Sigmoid colon (tissue), 7 donors: ENCODE data around the gene AGA. TPM values are rescaled to one million over a fixed set of nuclear protein-coding genes. Genes with fewer than 3 reads are reported as not detected.

ENCODE experiments used
- DNase-seq: peaks from one replicate; pipeline ENCODE4 v3.0.0-alpha.2; 2019
- H3K27ac ChIP-seq, 4 donors: fragments of 200-600 bp; sonication (generic); one replicate each; pipeline ENCODE4 v1.5.1; 2016 to 2019; ENCODE audit warnings: mild to moderate bottlenecking in 1 of 4
- H3K27me3 ChIP-seq, 3 donors: fragments of 200-600 bp; sonication (generic); one replicate each; pipeline ENCODE4 v1.5.1; 2019; ENCODE audit warnings: mild to moderate bottlenecking in 1 of 3
- H3K36me3 ChIP-seq, 4 donors: fragments of 200-600 bp; sonication (generic); one replicate each; pipeline ENCODE4 v1.5.1; 2016 to 2019
- H3K4me1 ChIP-seq, 4 donors: fragments of 200-600 bp; sonication (generic); one replicate each; pipeline ENCODE4 v1.5.1; 2017 to 2019
- H3K4me3 ChIP-seq, 4 donors: fragments of 200-600 bp; sonication (generic); one replicate each; pipeline ENCODE4 v1.5.1; 2017 to 2019; ENCODE audit warnings: mild to moderate bottlenecking in 2 of 4, moderate library complexity in 1 of 4
- H3K9me3 ChIP-seq, 4 donors: fragments of 200-600 bp in 3 of 4; sonication (generic) in 3 of 4; one replicate each; pipeline versions ENCODE4 v1.5.1 to v1.6.1; 2013 to 2019
- EP300 ChIP-seq, 4 donors: sonication (generic); formaldehyde crosslinking; IDR thresholded peaks; one replicate each; pipeline ENCODE4 v1.6.1; 2017; ENCODE audit warnings: antibody characterized with exemption in 4 of 4
- POLR2A ChIP-seq, 2 donors: fragments of 450-650 bp; IDR thresholded peaks; one replicate each; pipeline ENCODE4 v1.6.1; 2016; ENCODE audit warnings: antibody characterized with exemption in 2 of 2, mild to moderate bottlenecking in 2 of 2, moderate library complexity in 2 of 2
- POLR2AphosphoS5 ChIP-seq, 4 donors: sonication (generic); formaldehyde crosslinking; IDR thresholded peaks; one replicate each; pipeline ENCODE4 v1.6.1; 2017; ENCODE audit warnings: antibody characterized with exemption in 4 of 4
- WGBS, 2 donors: extraction: QIAGEN DNeasy Blood & Tissue Kit; methylation state at CpG; one replicate each; pipeline ENCODE4 v1.1.7; 2013; 5-methylcytosine and 5-hydroxymethylcytosine counted together
- intact Hi-C: fragments of 100-400 bp; cut with DNase I; formaldehyde crosslinking; loops from one replicate; pipeline ENCODE4 v1.15.1; 2023
- polyA plus RNA-seq, 3 donors: library from polyadenylated mRNA; stranded (reverse); fragments of 200-250 nt; gene quantifications; one replicate each; pipeline ENCODE4 v1.2.3, GENCODE V29; 2013
- total RNA-seq, 4 donors: library from RNA; depleted of rRNA; stranded (reverse); fragments of >200 nt; gene quantifications; one replicate each; pipeline ENCODE4 v1.1.0, GENCODE V29; 2016
- TF ChIP-seq, protein P1 (sequence below), 4 experiments: fragments of 450-650 bp in 3 of 4; fragments of 200-600 bp in 1 of 4; IDR thresholded peaks; one replicate each; pipeline ENCODE4 v1.5.1; 2016 to 2019; ENCODE audit warnings: antibody characterized with exemption in 4 of 4, mild to moderate bottlenecking in 3 of 4, moderate library complexity in 2 of 4
- donor health status: healthy with polysubstance abuse.
- donor health status: Bipolar disorder and iron deficiency.
- donor health status: healthy.

The AGA gene
- total and polyA plus RNA-seq, 7 donors, result 7.2 to 24.9 (median 13.9) TPM

DNA sequence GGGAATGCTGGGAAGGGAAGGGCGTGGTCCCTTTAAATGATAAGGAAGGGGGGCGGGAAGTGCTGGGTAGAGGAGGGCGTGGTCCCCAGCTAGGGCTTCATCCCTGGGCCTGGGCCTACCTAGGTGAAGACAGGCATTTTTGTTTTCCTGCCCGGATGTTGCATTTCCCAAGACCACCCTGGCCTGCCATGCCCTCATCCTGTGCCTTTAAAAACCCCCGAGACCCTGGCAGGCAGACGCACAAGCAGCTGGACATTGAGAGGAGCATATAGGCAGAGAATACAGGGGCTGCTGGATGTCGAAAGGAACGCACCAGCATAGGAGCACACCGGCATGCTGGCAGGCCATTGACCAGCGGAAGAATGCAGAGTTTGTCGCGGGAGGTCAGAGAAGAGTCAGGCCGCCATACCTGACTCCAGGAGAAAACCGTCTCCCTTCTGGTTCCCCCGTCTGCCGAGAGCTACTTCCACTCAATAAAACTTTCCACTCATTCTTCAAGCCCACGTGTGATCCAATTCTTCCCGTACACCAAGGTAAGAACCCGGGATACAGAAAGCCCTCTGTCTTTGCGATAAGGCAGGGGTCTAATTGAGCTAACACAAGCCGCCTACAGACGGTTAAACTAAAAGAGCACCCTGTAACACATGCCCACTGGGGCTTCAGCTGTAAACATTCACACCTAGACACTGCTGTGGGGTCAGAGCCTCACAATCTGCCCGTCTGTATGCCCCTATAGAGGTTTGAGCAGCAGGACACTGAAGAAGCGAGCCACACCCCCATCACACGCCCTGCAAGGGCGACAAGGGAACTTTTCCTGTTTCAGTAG, 2.9 kb upstream of the AGA start:
- Histone ChIP-seq H3K27me3 (no peaks in the 10 kb centered on the region), H3K9me3 (no peaks in the 10 kb centered on the region), H3K27ac (no peak overlapping the region), H3K4me3 (peak overlapping the region in 1 of 4 donors; percentile 9), H3K36me3 (no peaks in the 10 kb centered on the region), H3K4me1 (peaks cover 0 to 17% (median 14%) of the 10 kb centered on the region in 4 donors)
- intact Hi-C loops, result no loop called here
- TF ChIP-seq, protein P1, sequence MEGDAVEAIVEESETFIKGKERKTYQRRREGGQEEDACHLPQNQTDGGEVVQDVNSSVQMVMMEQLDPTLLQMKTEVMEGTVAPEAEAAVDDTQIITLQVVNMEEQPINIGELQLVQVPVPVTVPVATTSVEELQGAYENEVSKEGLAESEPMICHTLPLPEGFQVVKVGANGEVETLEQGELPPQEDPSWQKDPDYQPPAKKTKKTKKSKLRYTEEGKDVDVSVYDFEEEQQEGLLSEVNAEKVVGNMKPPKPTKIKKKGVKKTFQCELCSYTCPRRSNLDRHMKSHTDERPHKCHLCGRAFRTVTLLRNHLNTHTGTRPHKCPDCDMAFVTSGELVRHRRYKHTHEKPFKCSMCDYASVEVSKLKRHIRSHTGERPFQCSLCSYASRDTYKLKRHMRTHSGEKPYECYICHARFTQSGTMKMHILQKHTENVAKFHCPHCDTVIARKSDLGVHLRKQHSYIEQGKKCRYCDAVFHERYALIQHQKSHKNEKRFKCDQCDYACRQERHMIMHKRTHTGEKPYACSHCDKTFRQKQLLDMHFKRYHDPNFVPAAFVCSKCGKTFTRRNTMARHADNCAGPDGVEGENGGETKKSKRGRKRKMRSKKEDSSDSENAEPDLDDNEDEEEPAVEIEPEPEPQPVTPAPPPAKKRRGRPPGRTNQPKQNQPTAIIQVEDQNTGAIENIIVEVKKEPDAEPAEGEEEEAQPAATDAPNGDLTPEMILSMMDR (IDR thresholded peaks at IDR 0.05), result no peak
- TF ChIP-seq EP300 (IDR thresholded peaks at IDR 0.05) (no peak), POLR2A (IDR thresholded peaks at IDR 0.05) (no peak), POLR2AphosphoS5 (IDR thresholded peaks at IDR 0.05) (no peak)
- 81% methylated on average over 26 of the region's 26 CpGs for WGBS, 2 donors
- no peak for DNase-seq

GRCh38 chr4:177441061-177441802, 1.0 kb downstream of the AGA start:
- H3K27me3 ChIP-seq, result no peaks in the 10 kb centered on the region
- peak overlapping the region; percentile 59 to 74 (median 68) for H3K4me3 ChIP-seq
- 16 to 48% methylated on average over 12 of the region's 12 CpGs for WGBS, 2 donors
- no peaks in the 10 kb centered on the region for H3K9me3 ChIP-seq
- peaks cover 0 to 24% (median 2%) of the 10 kb centered on the region in 4 donors for H3K36me3 ChIP-seq
- TF ChIP-seq POLR2AphosphoS5 (IDR thresholded peaks at IDR 0.05), result no peak
- TF ChIP-seq POLR2A (IDR thresholded peaks at IDR 0.05), result no peak
- TF ChIP-seq EP300 (IDR thresholded peaks at IDR 0.05), result no peak
- TF ChIP-seq, protein P1 (IDR thresholded peaks at IDR 0.05), result no peak
- intact Hi-C loops, result no loop called here
- peaks cover 0 to 17% (median 14%) of the 10 kb centered on the region in 4 donors for H3K4me1 ChIP-seq
- no peak for DNase-seq
- H3K27ac ChIP-seq, result peak overlapping the region; percentile 92 to 96 (median 93)

DNA sequence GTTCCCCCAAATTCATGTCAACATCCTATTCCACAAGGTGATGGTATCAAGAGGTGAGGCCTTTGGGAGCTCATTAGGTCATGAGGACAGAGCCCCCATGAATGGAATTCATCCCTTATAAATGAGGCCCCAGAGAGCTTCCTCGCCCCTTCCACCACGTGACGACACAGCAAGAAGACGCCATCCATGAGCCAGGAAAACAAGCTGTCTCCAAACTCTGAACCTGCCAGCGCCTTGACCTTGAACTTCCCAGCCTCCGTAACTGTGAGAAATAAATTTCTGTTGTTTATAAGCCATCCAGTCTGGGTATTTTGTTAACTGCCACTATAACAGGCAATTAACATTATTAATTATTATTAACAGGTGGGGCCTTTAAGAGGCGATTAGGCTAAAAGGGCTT, 5.8 kb downstream of the AGA start:
- WGBS, 2 donors, result 95 to 98% methylated on average over 7 of the region's 7 CpGs

GRCh38 chr4:177434667-177435066, 7.6 kb downstream of the AGA start:
- 97 to 98% methylated on average over 8 of the region's 8 CpGs for WGBS, 2 donors
- DNase-seq, result no peak
- Histone ChIP-seq H3K27ac (no peak overlapping the region), H3K36me3 (peaks cover 0 to 61% (median 8%) of the 10 kb centered on the region in 4 donors), H3K4me3 (no peak overlapping the region), H3K4me1 (no peaks in the 10 kb centered on the region), H3K27me3 (no peaks in the 10 kb centered on the region), H3K9me3 (no peaks in the 10 kb centered on the region)
- intact Hi-C loops, result no loop called here
- no peak for TF ChIP-seq POLR2A (IDR thresholded peaks at IDR 0.05)
- no peak for TF ChIP-seq POLR2AphosphoS5 (IDR thresholded peaks at IDR 0.05)
- TF ChIP-seq, protein P1 (IDR thresholded peaks at IDR 0.05), result no peak
- no peak for TF ChIP-seq EP300 (IDR thresholded peaks at IDR 0.05)

More for the DNA sequence above, 5.8 kb downstream of the AGA start:
- no peaks in the 10 kb centered on the region for H3K27me3 ChIP-seq
- no peak overlapping the region for H3K4me3 ChIP-seq
- peaks cover 0 to 60% (median 8%) of the 10 kb centered on the region in 4 donors for H3K36me3 ChIP-seq
- TF ChIP-seq POLR2A (IDR thresholded peaks at IDR 0.05) (no peak), EP300 (IDR thresholded peaks at IDR 0.05) (no peak), POLR2AphosphoS5 (IDR thresholded peaks at IDR 0.05) (no peak)
- TF ChIP-seq, protein P1 (IDR thresholded peaks at IDR 0.05), result no peak
- no peak overlapping the region for H3K27ac ChIP-seq
- DNase-seq, result no peak
- H3K4me1 ChIP-seq, result peaks cover 0 to 8% (median 6%) of the 10 kb centered on the region in 4 donors
- H3K9me3 ChIP-seq, result no peaks in the 10 kb centered on the region
- intact Hi-C loops, result no loop called here
